H1 (cell line): Measurements from ENCODE around the gene CD99. TPM values are rescaled to one million over a fixed set of nuclear protein-coding genes. Genes with fewer than 3 reads are reported as not detected.
"Not testable (repeated sequence)": the region's sequence is repeated elsewhere in the genome, so short reads cannot be mapped to it uniquely, and the experiment has no call there.

Experiments
- CTCF ChIA-PET: fragments of 300-600 bp; sonication (Branson Sonifier 250); formaldehyde crosslinking; loops from one replicate; lab custom pipeline; 2021; ENCODE audit not compliant: partially characterized antibody; lab: Charles Lee
- POLR2A ChIA-PET: fragments of 300-600 bp; sonication (Branson Sonifier 250); formaldehyde crosslinking; loops from one replicate; lab custom pipeline; 2021; ENCODE audit warnings: inconsistent platforms; ENCODE audit not compliant: partially characterized antibody; lab: Charles Lee
- DNase-seq, 2 experiments: peaks; one replicate each; pipeline versions ENCODE4 v3.0.0 to v3.0.0-alpha.2; 2010 to 2022; ENCODE audit warnings: low spot score in 2 of 2, low read depth in 1 of 2, mixed read lengths in 1 of 2
- FAIRE-seq: peaks from 2 replicates; lab custom pipeline; 2011; peaks lifted over from hg19 to GRCh38; lab: Jason Lieb, UNC
- H2AFZ ChIP-seq: 2 replicates; pipeline ENCODE4 v1.8.1; 2012; ENCODE audit warnings: low read length, inconsistent platforms
- H2AK5ac ChIP-seq: 2 replicates; pipeline ENCODE4 v1.6.1; 2013; ENCODE audit warnings: low read depth, low read length
- H2BK120ac ChIP-seq: replicated peaks from 2 replicates; pipeline ENCODE3; 2013; ENCODE audit warnings: low read depth, low read length, inconsistent platforms
- H2BK12ac ChIP-seq: 2 replicates; pipeline ENCODE4 v1.6.1; 2013; ENCODE audit warnings: low read depth, low read length
- H2BK15ac ChIP-seq: 2 replicates; pipeline ENCODE4 v1.6.1; 2013; ENCODE audit warnings: low read length
- H2BK20ac ChIP-seq: 2 replicates; pipeline ENCODE4 v1.6.1; 2013; ENCODE audit warnings: low read length
- H2BK5ac ChIP-seq: 2 replicates; pipeline ENCODE4 v1.6.1; 2013; ENCODE audit warnings: low read depth, low read length
- H3K14ac ChIP-seq: 2 replicates; pipeline ENCODE4 v1.6.1; 2013; ENCODE audit warnings: inconsistent platforms; ENCODE audit not compliant: insufficient read length
- H3K18ac ChIP-seq: 2 replicates; pipeline ENCODE4 v1.6.1; 2013; ENCODE audit warnings: low read length; ENCODE audit errors: extremely low read depth
- H3K23ac ChIP-seq: 2 replicates; pipeline ENCODE4 v1.6.1; 2013; ENCODE audit warnings: inconsistent platforms; ENCODE audit not compliant: insufficient read length
- H3K23me2 ChIP-seq: 2 replicates; pipeline ENCODE4 v1.6.1; 2013; ENCODE audit warnings: low read depth, low read length
- H3K27ac ChIP-seq: 2 replicates; pipeline ENCODE4 v1.6.1; 2011; ENCODE audit warnings: low read depth, low read length, inconsistent platforms
- H3K27me3 ChIP-seq, 4 experiments: replicated peaks in 1 of 4; 1 replicate in 1 of 4; 2 replicates in 3 of 4; pipeline versions ENCODE4 v1.6.1 to v1.8.1; 2011 to 2013; ENCODE audit warnings: low read length in 3 of 4, mild to moderate bottlenecking in 3 of 4, inconsistent platforms in 2 of 4, mixed read lengths in 2 of 4, moderate library complexity in 1 of 4; ENCODE audit not compliant: control insufficient read depth in 3 of 4, insufficient read depth in 3 of 4; ENCODE audit errors: extremely low read depth in 1 of 4
- H3K36me3 ChIP-seq, 4 experiments: 2 replicates each; pipeline versions ENCODE4 v1.6.1 to v1.8.1; 2011 to 2013; ENCODE audit warnings: mild to moderate bottlenecking in 4 of 4, low read length in 3 of 4, moderate library complexity in 2 of 4, control low read depth in 1 of 4, inconsistent platforms in 1 of 4; ENCODE audit not compliant: insufficient read depth in 4 of 4, control insufficient read depth in 2 of 4
- H3K4ac ChIP-seq: replicated peaks from 2 replicates; pipeline ENCODE3; 2013; ENCODE audit warnings: low read length, low read depth, mixed read lengths, inconsistent platforms; ENCODE audit not compliant: insufficient read length
- H3K4me1 ChIP-seq, 4 experiments: replicated peaks in 1 of 4; 1 replicate in 1 of 4; 2 replicates in 3 of 4; pipeline versions ENCODE4 v1.6.1 to v1.8.1; 2011 to 2013; ENCODE audit warnings: low read length in 3 of 4, inconsistent platforms in 2 of 4, mixed read lengths in 1 of 4; ENCODE audit not compliant: insufficient read depth in 4 of 4, control insufficient read depth in 3 of 4
- H3K4me2 ChIP-seq, 2 experiments: 2 replicates each; pipeline versions ENCODE4 v1.6.1 to v1.8.1; 2011 to 2013; ENCODE audit warnings: low read depth in 2 of 2, low read length in 2 of 2, control low read depth in 1 of 2, inconsistent platforms in 1 of 2, mild to moderate bottlenecking in 1 of 2; ENCODE audit not compliant: insufficient read depth in 1 of 2
- H3K4me3 ChIP-seq, 4 experiments: fragments of 200-600, 300-600 bp in 1 of 4; sonication (generic), shearing (Covaris generic), sonication (Bioruptor Twin) in 1 of 4; 2 replicates each; pipeline versions ENCODE4 v1.5.1 to v1.8.1; 2011 to 2016; ENCODE audit warnings: low read length in 4 of 4, low read depth in 3 of 4, control low read depth in 2 of 4, inconsistent platforms in 2 of 4, mild to moderate bottlenecking in 2 of 4, mixed read lengths in 1 of 4, moderate library complexity in 1 of 4; ENCODE audit not compliant: insufficient read depth in 2 of 4; ENCODE audit errors: extremely low read depth in 1 of 4
- H3K56ac ChIP-seq: replicated peaks from 2 replicates; pipeline ENCODE3; 2013; ENCODE audit warnings: low read depth, mild to moderate bottlenecking, mixed read lengths, low read length, inconsistent platforms; ENCODE audit not compliant: insufficient read length
- H3K79me1 ChIP-seq: 2 replicates; pipeline ENCODE4 v1.6.1; 2013; ENCODE audit warnings: low read depth, low read length, control low read depth
- H3K79me2 ChIP-seq, 2 experiments: 2 replicates each; pipeline versions ENCODE4 v1.6.1 to v1.8.1; 2012 to 2013; ENCODE audit warnings: low read length in 2 of 2, mild to moderate bottlenecking in 2 of 2, inconsistent platforms in 1 of 2; ENCODE audit not compliant: insufficient read depth in 2 of 2, control insufficient read depth in 1 of 2
- H3K9ac ChIP-seq, 4 experiments: replicated peaks in 1 of 4; 1 replicate in 1 of 4; 2 replicates in 3 of 4; pipeline versions ENCODE4 v1.6.1 to v1.8.1; 2011 to 2013; ENCODE audit warnings: low read depth in 3 of 4, low read length in 3 of 4, control low read depth in 2 of 4, mild to moderate bottlenecking in 2 of 4, moderate library complexity in 2 of 4, inconsistent platforms in 1 of 4; ENCODE audit errors: extremely low read depth in 1 of 4
- H3K9me3 ChIP-seq, 2 experiments: 2 replicates each; pipeline versions ENCODE4 v1.6.1 to v1.8.1; 2012 to 2013; ENCODE audit warnings: mild to moderate bottlenecking in 2 of 2, moderate library complexity in 2 of 2, control low read depth in 1 of 2, inconsistent platforms in 1 of 2, low read depth in 1 of 2, low read length in 1 of 2, mixed read lengths in 1 of 2; ENCODE audit not compliant: insufficient read depth in 2 of 2
- H4K20me1 ChIP-seq, 2 experiments: replicated peaks in 1 of 2; 2 replicates each; pipeline versions ENCODE3 to v1.8.1; 2011 to 2013; ENCODE audit warnings: inconsistent platforms in 2 of 2, low read length in 2 of 2, mild to moderate bottlenecking in 1 of 2; ENCODE audit not compliant: insufficient read depth in 2 of 2, control insufficient read depth in 1 of 2
- H4K5ac ChIP-seq: 2 replicates; pipeline ENCODE4 v1.6.1; 2013; ENCODE audit warnings: low read length, low read depth, mixed read lengths, inconsistent platforms; ENCODE audit not compliant: insufficient read length
- H4K8ac ChIP-seq: 2 replicates; pipeline ENCODE4 v1.8.0; 2013; ENCODE audit warnings: mild to moderate bottlenecking, moderate library complexity, low read length, inconsistent platforms; ENCODE audit not compliant: insufficient read depth; ENCODE audit errors: extremely low read depth
- H4K91ac ChIP-seq: replicated peaks from 2 replicates; pipeline ENCODE3; 2013; ENCODE audit warnings: low read length, mixed read lengths, inconsistent platforms; ENCODE audit not compliant: insufficient read length
- WGBS, 2 experiments: shearing (Covaris generic) in 1 of 2; methylation state at CpG; one replicate each; pipeline versions ENCODE4 v1.1.6 to v1.1.7; 2013 to 2015; ENCODE audit warnings: low lambda C conversion rate in 2 of 2, mixed read lengths in 2 of 2, inconsistent platforms in 1 of 2, low coverage in 1 of 2, missing lambda C conversion rate in 1 of 2; ENCODE audit not compliant: insufficient replicate concordance in 2 of 2, insufficient coverage in 1 of 2, insufficient read length in 1 of 2; ENCODE audit errors: extremely low coverage in 1 of 2, missing lambda C conversion rate in 1 of 2; 5-methylcytosine and 5-hydroxymethylcytosine counted together
- polyA plus RNA-seq, 7 experiments: library from polyadenylated mRNA; depleted of rRNA in 3 of 7; stranded (reverse) in 5 of 7; unstranded in 2 of 7; fragments of >200 nt in 5 of 7; fragments of 200-250 nt in 2 of 7; gene quantifications; 1 replicate in 5 of 7; 2 replicates in 1 of 7; 4 replicates in 1 of 7; pipeline versions ENCODE4 v1.2.1 to v1.2.3, GENCODE V29; 2011 to 2013; ENCODE audit warnings: missing spikeins in 2 of 7, mixed read lengths in 2 of 7
- total RNA-seq: library from RNA; stranded (reverse); fragmentation: NEBNext Ultra II Directional; extraction: Animal tissue kit (Norgen Biotek cat#: 25700); gene quantifications from 2 replicates; pipeline ENCODE4 v1.2.1, GENCODE V29; 2021

CD99 gene
- total and polyA plus RNA-seq, 2 of the 8 experiments (the other 6 are each of a cell fraction or from before 2014, with no cell fraction given): 30.1 to 47.8 TPM

GRCh38 chrX:2727264-2727663, 36.2 kb downstream of the CD99 start:
- H3K27me3 ChIP-seq, H2BK5ac ChIP-seq, H3K9me3 ChIP-seq, H3K4ac ChIP-seq, H3K23ac ChIP-seq, H3K27ac ChIP-seq, H2BK120ac ChIP-seq, H2AFZ ChIP-seq, DNase-seq, H4K8ac ChIP-seq, H3K4me1 ChIP-seq, H3K79me1 ChIP-seq, CTCF ChIA-PET, H3K23me2 ChIP-seq, H4K91ac ChIP-seq, H4K5ac ChIP-seq, H4K20me1 ChIP-seq, H3K4me2 ChIP-seq, FAIRE-seq, POLR2A ChIA-PET, H3K14ac ChIP-seq, H3K56ac ChIP-seq, H3K4me3 ChIP-seq, H2BK12ac ChIP-seq, H3K9ac ChIP-seq, H2BK20ac ChIP-seq, H3K18ac ChIP-seq, H2AK5ac ChIP-seq, H3K79me2 ChIP-seq, H2BK15ac ChIP-seq: not testable (repeated sequence)
- peaks cover 3 to 11% (median 6%) of the 10 kb centered on the region in 4 experiments; a peak in 4 of 8 replicates for H3K36me3 ChIP-seq
- 94% methylated on average over 9 of the region's 11 CpGs; no CpG with 5 or more reads in 1 of the 2 experiments for WGBS, 2 experiments
